OCI-LY7 (cell line): ENCODE data around the gene RASAL1. TPM values are rescaled to one million over a fixed set of nuclear protein-coding genes. Genes with fewer than 3 reads are reported as not detected.
A peak's percentile ranks its signal among the peaks of the same experiment; 100 is the strongest.

Source experiments
- BruUV-seq: library from RNA; stranded (reverse); fragments of 400-500 nt; replicated peaks from 2 replicates; lab custom pipeline; 2021; lab: Mats Ljungman, UMichigan
- CTCF ChIA-PET: fragments of 300-600 bp; sonication (Branson Sonifier 250); formaldehyde crosslinking; loops from one replicate; lab custom pipeline; 2022; ENCODE audit warnings: antibody characterized with exemption; ENCODE audit not compliant: unreplicated experiment; lab: Charles Lee
- POLR2A ChIA-PET: fragments of 300-600 bp; sonication (Branson Sonifier 250); formaldehyde crosslinking; loops from one replicate; lab custom pipeline; 2022; ENCODE audit warnings: antibody characterized with exemption; lab: Charles Lee
- DNase-seq: peaks from one replicate; pipeline ENCODE4 v3.0.0-alpha.2; 2015; ENCODE audit warnings: low spot score
- H2AFZ ChIP-seq: fragments of 200-600 bp; sonication (generic), shearing (Covaris generic); 2 replicates; pipeline ENCODE4 v1.6.1; 2014; ENCODE audit warnings: mild to moderate bottlenecking, antibody characterized with exemption, low read length, moderate library complexity
- H3K27ac ChIP-seq: fragments of 200-600 bp; sonication (generic); 2 replicates; pipeline ENCODE4 v1.5.1; 2014; ENCODE audit warnings: mixed run types, low read depth, mild to moderate bottlenecking, moderate library complexity, low read length, inconsistent platforms; ENCODE audit not compliant: poor library complexity, severe bottlenecking
- H3K36me3 ChIP-seq: fragments of 200-600 bp; sonication (generic); 2 replicates; pipeline ENCODE4 v1.6.1; 2014; ENCODE audit warnings: mild to moderate bottlenecking, antibody characterized with exemption, low read length, moderate library complexity, mixed read lengths; ENCODE audit not compliant: insufficient read depth
- H3K4me1 ChIP-seq: fragments of 200-600 bp; sonication (generic); 2 replicates; pipeline ENCODE4 v1.5.1; 2014; ENCODE audit warnings: mild to moderate bottlenecking, low read length; ENCODE audit not compliant: insufficient read depth, poor library complexity, severe bottlenecking
- H3K4me2 ChIP-seq: fragments of 200-600 bp; sonication (generic); 2 replicates; pipeline ENCODE4 v1.6.1; 2014; ENCODE audit warnings: mild to moderate bottlenecking, low read length
- H3K4me3 ChIP-seq: fragments of 200-600 bp; sonication (generic); 2 replicates; pipeline ENCODE4 v1.5.1; 2014; ENCODE audit warnings: mild to moderate bottlenecking, low read depth, low read length; ENCODE audit not compliant: poor library complexity, severe bottlenecking
- H3K79me2 ChIP-seq: fragments of 200-600 bp; sonication (generic); 2 replicates; pipeline ENCODE4 v1.6.1; 2016; ENCODE audit warnings: low read depth, mild to moderate bottlenecking, low read length, moderate library complexity, mixed read lengths; ENCODE audit not compliant: insufficient read depth
- H3K9me2 ChIP-seq: fragments of 200-600 bp; sonication (generic); 2 replicates; pipeline ENCODE4 v1.6.1; 2016; ENCODE audit warnings: mild to moderate bottlenecking, low read length, mixed read lengths; ENCODE audit not compliant: insufficient read depth
- H3K9me3 ChIP-seq: fragments of 200-600 bp; sonication (generic); 2 replicates; pipeline ENCODE4 v1.6.1; 2014; ENCODE audit warnings: mild to moderate bottlenecking, mixed run types, low read length, mixed read lengths
- H4K20me1 ChIP-seq: fragments of 200-600 bp; sonication (generic); 2 replicates; pipeline ENCODE4 v1.6.1; 2014; ENCODE audit warnings: mild to moderate bottlenecking, antibody characterized with exemption, low read length, moderate library complexity, mixed read lengths; ENCODE audit not compliant: insufficient read depth
- CTCF ChIP-seq: fragments of 200-600 bp; sonication (generic); conservative IDR thresholded peaks from 2 replicates; pipeline ENCODE4 v1.5.1; 2014; ENCODE audit warnings: mild to moderate bottlenecking, antibody characterized with exemption, low read length, moderate library complexity, mixed read lengths
- EZH2phosphoT487 ChIP-seq: fragments of 200-600 bp; sonication (generic); IDR thresholded peaks from 2 replicates; pipeline ENCODE4 v1.6.1; 2018; ENCODE audit warnings: low read depth, borderline replicate concordance, mild to moderate bottlenecking, mixed run types, antibody characterized with exemption, low read length, moderate library complexity, mixed read lengths
- intact Hi-C: fragments of 100-400 bp; cut with micrococcal nuclease; formaldehyde crosslinking; loops from one replicate; pipeline ENCODE4 v1.10.0; 2022; ENCODE audit not compliant: unreplicated experiment
- total RNA-seq, 2 experiments: library from RNA; depleted of rRNA in 1 of 2; stranded (reverse); fragments of >200 nt in 1 of 2; shearing (Covaris generic) in 1 of 2; gene quantifications; 2 replicates each; pipeline ENCODE4 v1.2.3, GENCODE V29; 2014 to 2022

Gene RASAL1
- total RNA-seq, 2 experiments from 2014 or later = 74.4 to 89.1 TPM

GRCh38 chr12:113129664-113130456 is 5.7 kb downstream of the RASAL1 start:
- POLR2A ChIA-PET = interaction anchor here (0.7 to 2.2 kb wide), 3 partner anchors 9 to 68 kb away, joined by 3 to 10 read pairs (median 4); no protein-coding TSS in a partner anchor
- Histone ChIP-seq H3K36me3 (peaks cover 81% of the 10 kb centered on the region), H3K4me2 (peak overlapping the region; percentile 81), H3K9me2 (no peaks in the 10 kb centered on the region), H3K27ac (peak overlapping the region; percentile 87), H4K20me1 (0 out of 2 replicates have a peak, but pooled peaks cover 6% of the 10 kb centered on the region), H3K4me3 (peak overlapping the region; percentile 57), H2AFZ (no peak overlapping the region), H3K4me1 (peaks cover 61% of the 10 kb centered on the region), H3K79me2 (peaks cover 86% of the 10 kb centered on the region), H3K9me3 (peaks cover 6% of the 10 kb centered on the region)
- peak; percentile 25 for DNase-seq
- no TSS peak for BruUV-seq
- TF ChIP-seq EZH2phosphoT487 (no peak), CTCF (no peak)
- intact Hi-C loops = loop anchor here (1.0 to 10.0 kb wide), 2 partner anchors 43 to 225 kb away; partner anchors contain the start of gene OAS1
- CTCF ChIA-PET = interaction anchor here (0.6 to 1.2 kb wide), 3 partner anchors 24 to 33 kb away, joined by 3 to 10 read pairs (median 3); no protein-coding TSS in a partner anchor

GRCh38 chr12:113128802-113129663 is 6.5 kb downstream of the RASAL1 start:
- Histone ChIP-seq H3K4me2 (peak overlapping the region; percentile 81), H3K9me2 (no peaks in the 10 kb centered on the region), H2AFZ (no peak overlapping the region), H3K27ac (peak overlapping the region; percentile 87), H3K4me1 (peaks cover 61% of the 10 kb centered on the region), H4K20me1 (0 out of 2 replicates have a peak, but pooled peaks cover 6% of the 10 kb centered on the region), H3K79me2 (peaks cover 81% of the 10 kb centered on the region), H3K9me3 (peaks cover 6% of the 10 kb centered on the region), H3K36me3 (peaks cover 81% of the 10 kb centered on the region), H3K4me3 (peak overlapping the region; percentile 57)
- ChIA-PET CTCF (no interaction called here), POLR2A (interaction anchor here (2.2 kb wide), 1 partner anchor 8 kb away, joined by 10 read pairs; no protein-coding TSS in a partner anchor)
- intact Hi-C loops = loop anchor here (1.0 to 10.0 kb wide), 2 partner anchors 44 to 224 kb away; partner anchors contain the start of gene OAS1
- peak; percentile 89 for DNase-seq
- TF ChIP-seq CTCF (peak; percentile 51), EZH2phosphoT487 (no peak)
- BruUV-seq = no TSS peak
